ENCODE measurements around the gene KCTD17. TPM values are rescaled to one million over a fixed set of nuclear protein-coding genes. Genes with fewer than 3 reads are reported as not detected.

Gene KCTD17
- total RNA-seq, 1 experiment from 2014 or later: 11.7 TPM

DNA sequence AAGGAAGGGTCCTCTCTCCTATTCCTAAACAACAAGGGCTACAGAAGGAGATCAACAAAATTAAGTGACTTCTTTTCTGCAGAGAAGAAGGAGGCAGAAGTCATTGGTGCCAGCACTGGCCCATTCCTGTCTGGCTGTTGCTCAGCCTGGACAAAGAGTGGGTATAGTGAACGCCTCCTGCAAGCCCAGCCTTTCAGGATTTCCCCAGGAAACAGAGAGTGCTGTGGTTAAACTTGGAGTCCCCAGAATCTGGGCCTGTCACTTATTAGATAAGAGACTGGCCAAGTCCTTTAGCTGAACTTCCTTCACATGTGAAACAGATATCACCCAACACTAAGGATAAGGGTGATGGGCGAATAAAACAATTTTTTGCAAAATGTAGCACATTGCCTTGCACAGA, 43.2 kb upstream of the KCTD17 start:
- intact Hi-C loops (cut with micrococcal nuclease): no loop called here
- no peak overlapping the region for H3K4me3 Mint-ChIP-seq (ENCODE audit: unreplicated experiment)
- no peak overlapping the region for H3K27ac Mint-ChIP-seq (ENCODE audit: low read depth, unreplicated experiment)
- peaks cover 4% of the 10 kb centered on the region for H3K36me3 Mint-ChIP-seq (ENCODE audit: insufficient read depth, unreplicated experiment)
- H3K9me3 Mint-ChIP-seq (ENCODE audit: unreplicated experiment): peaks cover 8% of the 10 kb centered on the region
- no peaks in the 10 kb centered on the region for H3K4me1 Mint-ChIP-seq (ENCODE audit: insufficient read depth, unreplicated experiment)
- no peak for TF ChIP-seq CTCF (IDR thresholded peaks at IDR 0.05; ENCODE audit: unreplicated experiment)
- ChIA-PET CTCF (no interaction called here), POLR2A (no interaction called here)
- DNase-seq (ENCODE audit: unreplicated experiment): no peak
- H3K27me3 Mint-ChIP-seq (ENCODE audit: insufficient read depth, unreplicated experiment): peaks cover 34% of the 10 kb centered on the region
- BruUV-seq (replicated peaks): no TSS peak

GRCh38 chr22:37009490-37009889, 42.1 kb upstream of the KCTD17 start:
- BruUV-seq (replicated peaks): no TSS peak
- no peak for DNase-seq (ENCODE audit: unreplicated experiment)
- peaks cover 34% of the 10 kb centered on the region for H3K27me3 Mint-ChIP-seq (ENCODE audit: insufficient read depth, unreplicated experiment)
- CTCF ChIA-PET: interaction anchor here (1.0 kb wide), 1 partner anchor 12 kb away, joined by 3 read pairs; no protein-coding TSS in a partner anchor
- H3K9me3 Mint-ChIP-seq (ENCODE audit: unreplicated experiment): peaks cover 8% of the 10 kb centered on the region
- no peak overlapping the region for H3K27ac Mint-ChIP-seq (ENCODE audit: low read depth, unreplicated experiment)
- POLR2A ChIA-PET: no interaction called here
- H3K4me1 Mint-ChIP-seq (ENCODE audit: insufficient read depth, unreplicated experiment): no peaks in the 10 kb centered on the region
- no peak for TF ChIP-seq CTCF (IDR thresholded peaks at IDR 0.05; ENCODE audit: unreplicated experiment)
- no peak overlapping the region for H3K4me3 Mint-ChIP-seq (ENCODE audit: unreplicated experiment)
- intact Hi-C loops (cut with micrococcal nuclease): no loop called here
- peaks cover 4% of the 10 kb centered on the region for H3K36me3 Mint-ChIP-seq (ENCODE audit: insufficient read depth, unreplicated experiment)

GRCh38 chr22:37010174-37010573, 41.4 kb upstream of the KCTD17 start:
- intact Hi-C loops (cut with micrococcal nuclease): no loop called here
- Mint-ChIP-seq H3K4me3 (ENCODE audit: unreplicated experiment) (no peak overlapping the region), H3K36me3 (ENCODE audit: insufficient read depth, unreplicated experiment) (peaks cover 4% of the 10 kb centered on the region), H3K27me3 (ENCODE audit: insufficient read depth, unreplicated experiment) (peaks cover 34% of the 10 kb centered on the region), H3K27ac (ENCODE audit: low read depth, unreplicated experiment) (no peak overlapping the region), H3K4me1 (ENCODE audit: insufficient read depth, unreplicated experiment) (no peaks in the 10 kb centered on the region), H3K9me3 (ENCODE audit: unreplicated experiment) (peaks cover 8% of the 10 kb centered on the region)
- no peak for TF ChIP-seq CTCF (IDR thresholded peaks at IDR 0.05; ENCODE audit: unreplicated experiment)
- BruUV-seq (replicated peaks): no TSS peak
- DNase-seq (ENCODE audit: unreplicated experiment): no peak
- POLR2A ChIA-PET: interaction anchor here (0.6 to 1.2 kb wide), 2 partner anchors 9 to 482 kb away, joined by 3 read pairs; partner anchors contain the start of genes MPST and TST
- CTCF ChIA-PET: interaction anchor here (1.0 kb wide), 1 partner anchor 11 kb away, joined by 3 read pairs; no protein-coding TSS in a partner anchor

DNA sequence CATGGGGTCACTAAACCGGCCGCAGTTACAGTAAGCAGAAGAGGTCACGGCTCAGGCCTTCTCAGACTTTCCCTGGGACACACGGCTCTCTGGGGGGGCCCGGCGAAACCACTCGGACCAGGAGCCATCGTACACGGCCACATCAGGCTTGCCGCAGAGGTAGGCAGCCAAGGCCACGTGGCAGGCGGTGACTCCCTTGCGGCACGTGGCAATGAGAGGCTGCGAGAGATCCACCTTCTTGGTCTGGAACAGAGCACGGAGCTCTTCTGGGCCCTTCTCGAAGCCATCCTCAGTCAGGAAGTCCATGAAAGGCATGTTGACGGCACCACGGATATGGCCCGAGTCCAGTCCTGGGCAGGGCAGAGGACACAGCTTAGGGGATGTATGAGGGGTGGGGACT, 40.6 kb upstream of the KCTD17 start:
- H3K36me3 Mint-ChIP-seq (ENCODE audit: insufficient read depth, unreplicated experiment): peaks cover 4% of the 10 kb centered on the region
- ChIA-PET POLR2A (interaction anchor here (0.6 to 1.2 kb wide), 2 partner anchors 8 to 113 kb away, joined by 3 to 4 read pairs; partner anchors contain the start of genes MPST and TST), CTCF (no interaction called here)
- H3K9me3 Mint-ChIP-seq (ENCODE audit: unreplicated experiment): peaks cover 1% of the 10 kb centered on the region
- no TSS peak for BruUV-seq (replicated peaks)
- H3K4me1 Mint-ChIP-seq (ENCODE audit: insufficient read depth, unreplicated experiment): no peaks in the 10 kb centered on the region
- DNase-seq (ENCODE audit: unreplicated experiment): no peak
- H3K27ac Mint-ChIP-seq (ENCODE audit: low read depth, unreplicated experiment): no peak overlapping the region
- H3K4me3 Mint-ChIP-seq (ENCODE audit: unreplicated experiment): no peak overlapping the region
- intact Hi-C loops (cut with micrococcal nuclease): no loop called here
- TF ChIP-seq CTCF (IDR thresholded peaks at IDR 0.05; ENCODE audit: unreplicated experiment): no peak
- H3K27me3 Mint-ChIP-seq (ENCODE audit: insufficient read depth, unreplicated experiment): peaks cover 26% of the 10 kb centered on the region
